ENCODE results near the gene RARB. TPM values are rescaled to one million over a fixed set of nuclear protein-coding genes. Genes with fewer than 3 reads are reported as not detected.
A peak's percentile ranks its signal among the peaks of the same experiment; 100 is the strongest.

RARB gene
- total and polyA plus RNA-seq, 3 donors from 2014 or later = 0.63 to 1.5 (median 0.99) TPM

DNA sequence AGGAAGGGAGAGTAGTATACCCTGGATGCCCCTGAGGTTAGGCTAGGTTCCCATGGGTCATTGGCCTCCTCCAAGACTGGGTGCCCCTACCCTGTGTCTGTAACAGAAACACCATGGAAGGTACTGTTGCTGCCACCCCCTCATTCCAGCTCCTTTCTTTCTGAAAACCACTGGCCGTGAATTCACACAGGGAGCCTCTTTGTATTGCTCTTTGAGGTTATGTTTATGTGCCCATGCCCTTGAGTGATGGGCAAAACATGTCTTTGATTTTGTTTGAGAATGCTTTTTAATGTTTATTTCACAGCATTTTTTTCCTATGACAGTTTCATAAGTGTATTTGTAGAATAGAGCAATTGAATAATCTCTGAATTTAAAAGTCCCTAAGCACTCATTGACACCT lies 79.7 kb downstream of the RARB start:
- DNase-seq = no peak
- Histone ChIP-seq H3K36me3 (ENCODE audit: low read depth, missing control alignments) (no peaks in the 10 kb centered on the region), H3K9me3 (no peaks in the 10 kb centered on the region), H3K27ac (no peak overlapping the region), H3K4me1 (no peaks in the 10 kb centered on the region), H3K27me3 (no peaks in the 10 kb centered on the region), H3K4me3 (no peak overlapping the region)
- WGBS, 2 donors = 90 to 96% methylated on average over 1 of the region's 1 CpG
- intact Hi-C loops (cut with DNase I; ENCODE audit: low total_unique reads) = no loop called here
- TF ChIP-seq CTCF (IDR thresholded peaks at IDR 0.05) = no peak
- no peak for TF ChIP-seq POLR2A (IDR thresholded peaks at IDR 0.05)

- no peaks in the 10 kb centered on the region for H3K4me1 ChIP-seq
- no peak for TF ChIP-seq POLR2A (IDR thresholded peaks at IDR 0.05)
- TF ChIP-seq CTCF (IDR thresholded peaks at IDR 0.05) = no peak
- H3K27me3 ChIP-seq = no peaks in the 10 kb centered on the region
- H3K36me3 ChIP-seq (ENCODE audit: low read depth, missing control alignments) = no peaks in the 10 kb centered on the region
- 42 to 47% methylated on average over 1 of the region's 1 CpG for WGBS, 2 donors
- no peak for DNase-seq
- peak overlapping the region in 1 of 2 donors; percentile 3 for H3K27ac ChIP-seq
- intact Hi-C loops (cut with DNase I; ENCODE audit: low total_unique reads) = no loop called here
- no peaks in the 10 kb centered on the region for H3K9me3 ChIP-seq
- no peak overlapping the region for H3K4me3 ChIP-seq
Observed at GRCh38 chr3:25508433-25508832, 80.4 kb downstream of the RARB start.

DNA sequence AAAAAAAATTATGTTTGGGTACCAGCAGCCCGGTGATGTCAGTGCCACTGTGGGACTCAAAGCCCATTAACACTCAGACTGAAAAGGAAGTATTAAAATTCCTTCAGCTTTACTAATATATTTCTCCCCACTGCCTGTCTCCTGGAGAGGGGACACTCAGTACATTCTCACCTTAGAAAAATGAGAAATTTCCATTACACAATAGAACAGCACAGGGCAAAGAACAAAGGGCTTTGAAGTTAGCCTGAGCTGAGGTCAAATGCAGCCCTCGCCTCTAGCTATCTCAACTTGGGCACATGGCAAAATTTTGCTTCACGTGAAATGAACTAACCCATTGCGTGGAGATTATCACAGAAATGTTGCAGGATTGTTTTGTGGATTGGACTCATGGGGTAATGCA lies 80.8 kb downstream of the RARB start:
- Histone ChIP-seq H3K4me3 (no peak overlapping the region), H3K36me3 (ENCODE audit: low read depth, missing control alignments) (no peaks in the 10 kb centered on the region), H3K27ac (peak overlapping the region in 1 of 2 donors; percentile 3), H3K27me3 (no peaks in the 10 kb centered on the region), H3K4me1 (no peaks in the 10 kb centered on the region), H3K9me3 (no peaks in the 10 kb centered on the region)
- DNase-seq = no peak
- intact Hi-C loops (cut with DNase I; ENCODE audit: low total_unique reads) = no loop called here
- TF ChIP-seq POLR2A (IDR thresholded peaks at IDR 0.05) = no peak
- no peak for TF ChIP-seq CTCF (IDR thresholded peaks at IDR 0.05)
- 48 to 63% methylated on average over 4 of the region's 4 CpGs for WGBS, 2 donors

- Histone ChIP-seq H3K4me1 (no peaks in the 10 kb centered on the region), H3K9me3 (no peaks in the 10 kb centered on the region), H3K36me3 (ENCODE audit: low read depth, missing control alignments) (no peaks in the 10 kb centered on the region), H3K4me3 (no peak overlapping the region), H3K27me3 (no peaks in the 10 kb centered on the region), H3K27ac (no peak overlapping the region)
- intact Hi-C loops (cut with DNase I; ENCODE audit: low total_unique reads) = no loop called here
- 81 to 87% methylated on average over 2 of the region's 2 CpGs for WGBS, 2 donors
- no peak for DNase-seq
- TF ChIP-seq POLR2A (IDR thresholded peaks at IDR 0.05) = no peak
- no peak for TF ChIP-seq CTCF (IDR thresholded peaks at IDR 0.05)
Observed at GRCh38 chr3:25510797-25511196, 82.7 kb downstream of the RARB start.

GRCh38 chr3:25511972-25512721 lies 84.1 kb downstream of the RARB start:
- WGBS, 2 donors = 96 to 97% methylated on average over 10 of the region's 10 CpGs
- Histone ChIP-seq H3K27me3 (no peaks in the 10 kb centered on the region), H3K27ac (no peak overlapping the region), H3K9me3 (no peaks in the 10 kb centered on the region), H3K36me3 (ENCODE audit: low read depth, missing control alignments) (no peaks in the 10 kb centered on the region), H3K4me1 (no peaks in the 10 kb centered on the region), H3K4me3 (no peak overlapping the region)
- TF ChIP-seq CTCF (IDR thresholded peaks at IDR 0.05) (no peak), POLR2A (IDR thresholded peaks at IDR 0.05) (no peak)
- DNase-seq = no peak
- intact Hi-C loops (cut with DNase I; ENCODE audit: low total_unique reads) = no loop called here
